CD4-positive, alpha-beta memory T cell (primary cell): ENCODE results near the gene VRK3. TPM values are rescaled to one million over a fixed set of nuclear protein-coding genes. Genes with fewer than 3 reads are reported as not detected.

Experiments
- CTCF ChIA-PET: fragments of 350-600 bp; sonication (Branson Sonifier 250); formaldehyde crosslinking; loops from one replicate; lab custom pipeline; 2021; ENCODE audit warnings: inconsistent platforms; ENCODE audit not compliant: partially characterized antibody; lab: Charles Lee
- POLR2A ChIA-PET: fragments of 350-600 bp; sonication (Branson Sonifier 250); formaldehyde crosslinking; loops from one replicate; lab custom pipeline; 2021; ENCODE audit not compliant: partially characterized antibody; lab: Charles Lee
- DNase-seq, 5 donors: peaks; one replicate each; pipeline versions ENCODE4 v3.0.0 to v3.0.0-alpha.2; 2020 to 2022; ENCODE audit warnings: mixed read lengths in 1 of 5
- H3K27ac ChIP-seq: one replicate; pipeline ENCODE4 v1.7.0; 2013; ENCODE audit warnings: low read depth, low read length
- H3K27me3 ChIP-seq: 2 replicates; pipeline ENCODE4 v1.7.0; 2013; ENCODE audit warnings: mild to moderate bottlenecking, low read length, moderate library complexity; ENCODE audit not compliant: insufficient read depth
- H3K36me3 ChIP-seq: 2 replicates; pipeline ENCODE4 v1.7.0; 2013; ENCODE audit warnings: mild to moderate bottlenecking, low read length, moderate library complexity; ENCODE audit not compliant: insufficient read depth
- H3K4me1 ChIP-seq: 2 replicates; pipeline ENCODE4 v1.7.0; 2013; ENCODE audit warnings: mild to moderate bottlenecking, low read length, moderate library complexity; ENCODE audit not compliant: insufficient read depth
- H3K4me3 ChIP-seq, 2 donors: one replicate each; pipeline ENCODE4 v1.7.0; 2013; ENCODE audit warnings: low read length in 2 of 2, mild to moderate bottlenecking in 1 of 2
- H3K9me3 ChIP-seq, 2 donors: one replicate each; pipeline ENCODE4 v1.7.0; 2013; ENCODE audit warnings: low read length in 2 of 2, control low read depth in 1 of 2; ENCODE audit not compliant: control insufficient read depth in 1 of 2
- H3K27ac Mint-ChIP-seq, 7 donors: one replicate each; pipeline ENCODE4 v1.8.0; 2020 to 2021; ENCODE audit warnings: mixed read lengths in 7 of 7, mild to moderate bottlenecking in 6 of 7, inconsistent platforms in 3 of 7, moderate library complexity in 3 of 7
- H3K27me3 Mint-ChIP-seq, 2 donors: one replicate each; pipeline ENCODE4 v1.8.0; 2020 to 2021; ENCODE audit warnings: mixed read lengths in 2 of 2
- H3K36me3 Mint-ChIP-seq, 2 donors: one replicate each; pipeline ENCODE4 v1.8.0; 2020 to 2021; ENCODE audit warnings: mixed read lengths in 2 of 2, inconsistent platforms in 1 of 2, mild to moderate bottlenecking in 1 of 2
- H3K4me1 Mint-ChIP-seq, 4 donors: one replicate each; pipeline ENCODE4 v1.8.0; 2020 to 2021; ENCODE audit warnings: mixed read lengths in 4 of 4, mild to moderate bottlenecking in 1 of 4
- H3K4me3 Mint-ChIP-seq, 8 donors: one replicate each; pipeline ENCODE4 v1.8.0; 2020 to 2021; ENCODE audit warnings: mixed read lengths in 8 of 8, mild to moderate bottlenecking in 7 of 8, moderate library complexity in 6 of 8, inconsistent platforms in 3 of 8
- H3K9me3 Mint-ChIP-seq, 8 donors: one replicate each; pipeline ENCODE4 v1.8.0; 2020 to 2021; ENCODE audit warnings: mixed read lengths in 8 of 8, mild to moderate bottlenecking in 5 of 8, inconsistent platforms in 3 of 8, moderate library complexity in 1 of 8
- intact Hi-C: fragments of 100-400 bp; cut with micrococcal nuclease; formaldehyde crosslinking; loops from one replicate; pipeline ENCODE4 v1.15.1; 2023
- polyA plus RNA-seq, 2 donors: library from polyadenylated mRNA; unstranded; fragments of 300-500 nt; fragmentation: Illumina TruSeq; gene quantifications; one replicate each; pipeline ENCODE4 v1.2.3, GENCODE V29; 2021
- total RNA-seq, 2 experiments: library from RNA; stranded (reverse); gene quantifications; one replicate each; pipeline ENCODE4 v1.2.3, GENCODE V29; 2021

Gene VRK3
- total and polyA plus RNA-seq, 4 experiments from 2014 or later = 85.8 to 114 (median 108) TPM

- no peaks in the 10 kb centered on the region for H3K36me3 ChIP-seq
- Mint-ChIP-seq H3K4me3 (peak overlapping the region in 2 of 8 donors; percentile 36 to 38), H3K9me3 (no peaks in the 10 kb centered on the region), H3K36me3 (no peaks in the 10 kb centered on the region), H3K4me1 (peaks cover 9 to 18% (median 10%) of the 10 kb centered on the region in 4 donors), H3K27me3 (peaks cover 3% of the 10 kb centered on the region in 2 donors), H3K27ac (no peak overlapping the region)
- H3K27ac ChIP-seq = no peak overlapping the region
- CTCF ChIA-PET = interaction anchor here (0.6 to 5.1 kb wide), 17 partner anchors 9 to 1082 kb away, joined by 3 to 37 read pairs (median 4); partner anchors contain the start of genes ATF5 and NUP62
- H3K9me3 ChIP-seq = no peaks in the 10 kb centered on the region
- peak; percentile 59 to 75 (median 65) for DNase-seq
- intact Hi-C loops = loop anchor here (1.0 to 2.0 kb wide), 2 partner anchors 41 to 45 kb away; partner anchors contain the start of gene IL4I1
- POLR2A ChIA-PET = interaction anchor here (1.8 kb wide), 1 partner anchor 8 kb away, joined by 7 read pairs; the partner anchor contains the start of genes ATF5 and NUP62
- H3K27me3 ChIP-seq = no peaks in the 10 kb centered on the region
- no peak overlapping the region for H3K4me3 ChIP-seq
- peaks cover 14% of the 10 kb centered on the region for H3K4me1 ChIP-seq
Measured at GRCh38 chr19:49937750-49938381, 87.3 kb downstream of the VRK3 start.

GRCh38 chr19:49936549-49936948 is 88.6 kb downstream of the VRK3 start:
- no peak for DNase-seq
- peaks cover 15 to 30% (median 20%) of the 10 kb centered on the region in 4 donors for H3K4me1 Mint-ChIP-seq
- H3K27ac ChIP-seq = no peak overlapping the region
- H3K27ac Mint-ChIP-seq = peak overlapping the region in 4 of 7 donors; percentile 10 to 79 (median 40)
- peaks cover 0 to 3% of the 10 kb centered on the region in 2 donors for H3K27me3 Mint-ChIP-seq
- H3K36me3 Mint-ChIP-seq = peaks cover 2 to 6% of the 10 kb centered on the region in 2 donors
- no peak overlapping the region for H3K4me3 Mint-ChIP-seq
- no peaks in the 10 kb centered on the region for H3K27me3 ChIP-seq
- H3K9me3 Mint-ChIP-seq = no peaks in the 10 kb centered on the region
- POLR2A ChIA-PET = no interaction called here
- CTCF ChIA-PET = interaction anchor here (1.3 to 5.1 kb wide), 2 partner anchors 49 to 61 kb away, joined by 4 to 37 read pairs; no protein-coding TSS in a partner anchor
- H3K36me3 ChIP-seq = no peaks in the 10 kb centered on the region
- intact Hi-C loops = loop anchor here (2.0 kb wide), 1 partner anchor 40 kb away; the partner anchor contains the start of gene IL4I1
- no peak overlapping the region for H3K4me3 ChIP-seq
- peaks cover 22% of the 10 kb centered on the region for H3K4me1 ChIP-seq
- no peaks in the 10 kb centered on the region for H3K9me3 ChIP-seq

- no peaks in the 10 kb centered on the region for H3K9me3 ChIP-seq
- H3K27me3 ChIP-seq = no peaks in the 10 kb centered on the region
- no peaks in the 10 kb centered on the region for H3K27me3 Mint-ChIP-seq
- H3K4me3 ChIP-seq = no peak overlapping the region
- peaks cover 8 to 9% of the 10 kb centered on the region in 2 donors for H3K36me3 Mint-ChIP-seq
- peaks cover 0 to 7% (median 0%) of the 10 kb centered on the region in 8 donors for H3K9me3 Mint-ChIP-seq
- no peaks in the 10 kb centered on the region for H3K36me3 ChIP-seq
- ChIA-PET CTCF (interaction anchor here (0.5 kb wide), 1 partner anchor 1161 kb away, joined by 4 read pairs; no protein-coding TSS in a partner anchor), POLR2A (interaction anchor here (1.5 kb wide), 1 partner anchor 57 kb away, joined by 8 read pairs; the partner anchor contains the start of genes AKT1S1 and TBC1D17)
- peak overlapping the region in 5 of 7 donors; percentile 33 to 93 (median 58) for H3K27ac Mint-ChIP-seq
- no peak overlapping the region for H3K27ac ChIP-seq
- intact Hi-C loops = loop anchor here (5.0 kb wide), 1 partner anchor 166 kb away; the partner anchor contains the start of gene AP2A1
- no peak for DNase-seq
- peaks cover 35% of the 10 kb centered on the region for H3K4me1 ChIP-seq
- peak overlapping the region in 5 of 8 donors; percentile 25 to 70 (median 57) for H3K4me3 Mint-ChIP-seq
- peaks cover 25 to 47% (median 39%) of the 10 kb centered on the region in 4 donors for H3K4me1 Mint-ChIP-seq
Measured at GRCh38 chr19:49933643-49934042, 91.5 kb downstream of the VRK3 start.

- Mint-ChIP-seq H3K9me3 (peaks cover 0 to 7% (median 0%) of the 10 kb centered on the region in 8 donors), H3K27ac (peak overlapping the region; percentile 29 to 89 (median 78)), H3K4me1 (peaks cover 30 to 54% (median 44%) of the 10 kb centered on the region in 4 donors), H3K27me3 (no peaks in the 10 kb centered on the region), H3K4me3 (peak overlapping the region; percentile 46 to 80 (median 60)), H3K36me3 (peaks cover 10 to 15% of the 10 kb centered on the region in 2 donors)
- Histone ChIP-seq H3K36me3 (no peaks in the 10 kb centered on the region), H3K9me3 (no peaks in the 10 kb centered on the region), H3K4me1 (peaks cover 41% of the 10 kb centered on the region), H3K27ac (no peak overlapping the region), H3K27me3 (no peaks in the 10 kb centered on the region), H3K4me3 (no peak overlapping the region)
- CTCF ChIA-PET = no interaction called here
- DNase-seq = peak; percentile 52 to 65 (median 60)
- POLR2A ChIA-PET = interaction anchor here (1.0 to 1.5 kb wide), 2 partner anchors 35 to 56 kb away, joined by 4 to 8 read pairs; partner anchors contain the start of genes AKT1S1 and TBC1D17
- intact Hi-C loops = loop anchor here (5.0 kb wide), 1 partner anchor 165 kb away; the partner anchor contains the start of gene AP2A1
Measured at GRCh38 chr19:49932731-49933131, 92.4 kb downstream of the VRK3 start.

GRCh38 chr19:49932041-49932451 is 93.1 kb downstream of the VRK3 start:
- Mint-ChIP-seq H3K27me3 (no peaks in the 10 kb centered on the region), H3K9me3 (peaks cover 0 to 7% (median 0%) of the 10 kb centered on the region in 8 donors), H3K4me1 (peaks cover 34 to 61% (median 48%) of the 10 kb centered on the region in 4 donors), H3K27ac (peak overlapping the region in 6 of 7 donors; percentile 0 to 97 (median 35)), H3K4me3 (peak overlapping the region in 7 of 8 donors; percentile 1 to 71 (median 17)), H3K36me3 (peaks cover 17 to 22% of the 10 kb centered on the region in 2 donors)
- POLR2A ChIA-PET = no interaction called here
- Histone ChIP-seq H3K36me3 (peaks cover 7% of the 10 kb centered on the region), H3K4me1 (peaks cover 44% of the 10 kb centered on the region), H3K4me3 (no peak overlapping the region), H3K27me3 (no peaks in the 10 kb centered on the region), H3K27ac (no peak overlapping the region), H3K9me3 (no peaks in the 10 kb centered on the region)
- intact Hi-C loops = loop anchor here (5.0 kb wide), 1 partner anchor 165 kb away; the partner anchor contains the start of gene AP2A1
- CTCF ChIA-PET = no interaction called here
- DNase-seq = no peak

- Mint-ChIP-seq H3K36me3 (peaks cover 19 to 23% of the 10 kb centered on the region in 2 donors), H3K4me1 (peaks cover 35 to 66% (median 51%) of the 10 kb centered on the region in 4 donors), H3K9me3 (peaks cover 0 to 7% (median 0%) of the 10 kb centered on the region in 8 donors), H3K27me3 (no peaks in the 10 kb centered on the region), H3K4me3 (peak overlapping the region in 5 of 8 donors; percentile 1 to 67 (median 24)), H3K27ac (peak overlapping the region in 6 of 7 donors; percentile 39 to 97 (median 84))
- ChIA-PET POLR2A (interaction anchor here (0.9 to 4.6 kb wide), 3 partner anchors 55 to 580 kb away, joined by 3 to 47 read pairs (median 3); partner anchors contain the start of genes AKT1S1, JOSD2, PTOV1 and TBC1D17), CTCF (no interaction called here)
- Histone ChIP-seq H3K27ac (no peak overlapping the region), H3K27me3 (no peaks in the 10 kb centered on the region), H3K4me1 (peaks cover 50% of the 10 kb centered on the region), H3K36me3 (peaks cover 12% of the 10 kb centered on the region), H3K4me3 (no peak overlapping the region), H3K9me3 (no peaks in the 10 kb centered on the region)
- DNase-seq = no peak
- intact Hi-C loops = loop anchor here (5.0 kb wide), 1 partner anchor 164 kb away; the partner anchor contains the start of gene AP2A1
Measured at GRCh38 chr19:49931293-49932040, 93.7 kb downstream of the VRK3 start.
